AG04449 (cell line): ENCODE results near the gene MMS22L.

Experiments
- CTCF ChIA-PET: fragments of 350-600 bp; formaldehyde crosslinking; extraction: SDS; loops from one replicate; lab custom pipeline; 2021; ENCODE audit warnings: antibody characterized with exemption; lab: Yijun Ruan, JAX
- POLR2A ChIA-PET: fragments of 400-600, 350-600 bp; formaldehyde crosslinking; extraction: SDS; loops from one replicate; lab custom pipeline; 2020; ENCODE audit warnings: antibody characterized with exemption, inconsistent platforms; lab: Yijun Ruan, JAX
- DNase-seq: peaks from one replicate; pipeline ENCODE4 v3.0.0-alpha.2; 2010; ENCODE audit warnings: low read depth, low spot score
- H3K4me3 ChIP-seq: 2 replicates; pipeline ENCODE4 v1.5.1; 2011; ENCODE audit warnings: low read depth, mild to moderate bottlenecking, control low read depth, low read length
- CTCF ChIP-seq: IDR thresholded peaks from one replicate; pipeline ENCODE4 v1.5.1; 2011; ENCODE audit warnings: mild to moderate bottlenecking, moderate library complexity, low read length, control low read depth, inconsistent platforms; ENCODE audit not compliant: insufficient read depth; ENCODE audit errors: missing control alignments

Gene MMS22L

DNA sequence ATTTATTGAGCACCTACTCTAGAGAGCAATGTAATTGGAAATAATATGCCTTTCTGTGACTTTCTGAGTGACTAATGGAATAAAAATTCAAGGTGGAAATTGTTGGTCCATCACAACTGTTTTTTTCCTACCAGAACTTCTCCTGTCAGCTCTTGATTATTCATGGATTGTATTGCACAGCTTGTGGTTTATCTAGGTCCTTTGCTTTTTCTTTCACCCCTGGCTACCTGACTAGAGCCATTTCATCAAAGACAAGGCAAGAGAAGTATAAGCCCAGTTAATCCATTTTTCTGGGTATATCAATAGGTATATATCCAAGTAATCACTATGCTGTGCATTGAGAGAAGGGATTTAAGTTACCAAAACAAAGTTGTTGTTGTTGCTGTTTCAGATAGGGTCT, 168.4 kb downstream of the MMS22L start:
- ChIA-PET CTCF (no interaction called here), POLR2A (no interaction called here)
- H3K4me3 ChIP-seq: no peak overlapping the region
- TF ChIP-seq CTCF: no peak
- DNase-seq: no peak

GRCh38 chr6:97113170-97113569, 169.8 kb downstream of the MMS22L start:
- no peak overlapping the region for H3K4me3 ChIP-seq
- DNase-seq: no peak
- no peak for TF ChIP-seq CTCF
- POLR2A ChIA-PET: no interaction called here
- CTCF ChIA-PET: no interaction called here

DNA sequence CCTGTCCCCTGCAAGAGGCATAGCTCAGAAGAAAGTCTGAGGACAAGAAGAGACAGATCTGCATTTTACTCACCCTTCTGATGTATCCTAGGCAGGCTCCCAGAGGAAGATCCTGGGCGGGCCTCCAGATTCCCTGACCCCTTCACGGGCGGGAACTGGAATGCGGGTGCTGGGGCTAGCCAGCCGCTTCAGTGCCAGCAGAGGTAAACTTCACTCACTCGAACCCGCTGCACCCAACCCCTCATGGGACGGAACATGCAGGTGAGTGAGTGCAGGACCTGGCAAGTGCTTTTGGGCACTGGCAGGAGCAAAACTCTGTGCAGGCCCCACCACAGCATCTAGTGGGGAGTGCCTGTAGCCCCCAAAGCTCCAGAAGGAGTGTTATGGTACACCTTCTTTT, 171.8 kb downstream of the MMS22L start:
- CTCF ChIA-PET: no interaction called here
- no peak for TF ChIP-seq CTCF
- no peak for DNase-seq
- H3K4me3 ChIP-seq: no peak overlapping the region
- POLR2A ChIA-PET: no interaction called here

DNA sequence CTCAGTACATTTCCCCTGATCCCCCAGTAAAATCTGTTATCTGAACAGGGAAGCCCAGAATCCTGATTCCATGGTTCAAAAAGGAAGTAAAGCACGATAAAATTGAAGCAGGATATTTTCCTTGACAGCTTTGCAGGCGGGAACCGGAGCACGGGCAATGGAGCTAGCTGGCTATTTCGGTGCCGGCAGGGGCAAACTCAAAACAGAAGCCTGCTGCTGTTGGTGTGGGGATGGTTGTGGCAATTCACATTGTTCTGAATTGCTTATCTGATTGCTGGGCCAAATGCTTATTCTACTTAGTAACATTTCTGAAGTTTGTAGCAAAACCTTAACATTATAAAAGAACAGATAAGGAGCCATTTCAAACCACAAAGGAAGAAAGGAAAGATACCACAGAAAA, 172.4 kb downstream of the MMS22L start:
- ChIA-PET POLR2A (no interaction called here), CTCF (no interaction called here)
- no peak for TF ChIP-seq CTCF
- no peak overlapping the region for H3K4me3 ChIP-seq
- no peak for DNase-seq

GRCh38 chr6:97110149-97110548, 172.9 kb downstream of the MMS22L start:
- DNase-seq: no peak
- CTCF ChIA-PET: no interaction called here
- TF ChIP-seq CTCF: no peak

GRCh38 chr6:97109444-97109843, 173.6 kb downstream of the MMS22L start:
- no peak for TF ChIP-seq CTCF
- H3K4me3 ChIP-seq: no peak overlapping the region
- POLR2A ChIA-PET: no interaction called here
- no peak for DNase-seq
- CTCF ChIA-PET: no interaction called here

More at GRCh38 chr6:97110149-97110548, 172.9 kb downstream of the MMS22L start:
- no peak overlapping the region for H3K4me3 ChIP-seq
- POLR2A ChIA-PET: no interaction called here
